HCT116 (cell line): Measurements from ENCODE around the gene IPCEF1. TPM values are rescaled to one million over a fixed set of nuclear protein-coding genes. Genes with fewer than 3 reads are reported as not detected.

Experiments
- ATAC-seq: fragments of 200-7000 bp; cut with Tn5 transposase; 2 replicates; pipeline ENCODE4 v1.9.1; 2020; ENCODE audit warnings: mild to moderate bottlenecking, moderate library complexity
- BruUV-seq: library from RNA; stranded (reverse); fragments of 400-500 nt; replicated peaks from 2 replicates; lab custom pipeline; 2021; lab: Mats Ljungman, UMichigan
- CTCF ChIA-PET: fragments of 300-600 bp; sonication (Branson Sonifier 250); formaldehyde crosslinking; loops from one replicate; lab custom pipeline; 2021; ENCODE audit warnings: antibody characterized with exemption; lab: Charles Lee
- POLR2A ChIA-PET: fragments of 300-600, 350-600 bp; sonication (Branson Sonifier 250); formaldehyde crosslinking; loops from one replicate; lab custom pipeline; 2021; ENCODE audit warnings: antibody characterized with exemption; lab: Charles Lee
- RAD21 ChIA-PET, 2 experiments: fragments of 300-600 bp; sonication (Branson Sonifier 250); formaldehyde crosslinking; loops; one replicate each; lab custom pipeline; 2023; ENCODE audit warnings: low total read pairs in 2 of 2; ENCODE audit not compliant: uncharacterized antibody in 2 of 2, unreplicated experiment in 2 of 2, low non-redundant PET in 1 of 2; lab: Charles Lee
- DNase-seq: peaks from one replicate; pipeline ENCODE4 v3.0.0-alpha.2; 2010; ENCODE audit warnings: low read depth, low spot score
- H2AFZ ChIP-seq: fragments of 200-600 bp; shearing (Covaris generic), sonication (generic); 2 replicates; pipeline ENCODE4 v1.6.1; 2017; ENCODE audit warnings: low read depth, mixed run types, mixed read lengths, antibody characterized with exemption, low read length; ENCODE audit not compliant: poor library complexity, severe bottlenecking
- H3K27ac ChIP-seq: 2 replicates; pipeline ENCODE4 v1.5.1; 2012; ENCODE audit warnings: low read depth, low read length
- H3K27me3 ChIP-seq: fragments of 200-600 bp; sonication (generic); 2 replicates; pipeline ENCODE4 v1.6.1; 2016; ENCODE audit warnings: mixed run types, low read length, mixed read lengths; ENCODE audit not compliant: insufficient read depth
- H3K36me3 ChIP-seq, 2 experiments: fragments of 200-500 bp in 1 of 2; fragments of 200-600 bp in 1 of 2; sonication (Bioruptor generic) in 1 of 2; sonication (generic) in 1 of 2; 2 replicates each; pipeline versions ENCODE4 v1.5.1 to v1.6.1; 2014 to 2016; ENCODE audit warnings: low read length in 2 of 2, inconsistent platforms in 1 of 2, mixed read lengths in 1 of 2, mixed run types in 1 of 2; ENCODE audit not compliant: insufficient read depth in 2 of 2, control insufficient read depth in 1 of 2
- H3K4me1 ChIP-seq, 2 experiments: fragments of 200-600 bp in 1 of 2; sonication (generic) in 1 of 2; 2 replicates each; pipeline versions ENCODE4 v1.5.1 to v1.6.1; 2012 to 2017; ENCODE audit warnings: low read length in 2 of 2, inconsistent platforms in 1 of 2, mild to moderate bottlenecking in 1 of 2, mixed read lengths in 1 of 2, mixed run types in 1 of 2, moderate library complexity in 1 of 2; ENCODE audit not compliant: insufficient read depth in 2 of 2, control insufficient read depth in 1 of 2
- H3K4me2 ChIP-seq: fragments of 200-600 bp; sonication (generic); 2 replicates; pipeline ENCODE4 v1.6.1; 2017; ENCODE audit warnings: mixed run types, low read length, mixed read lengths
- H3K4me3 ChIP-seq, 2 experiments: fragments of 200-600 bp in 1 of 2; sonication (generic) in 1 of 2; replicated peaks in 1 of 2; 2 replicates each; pipeline ENCODE4 v1.5.1; 2011 to 2016; ENCODE audit warnings: low read length in 2 of 2, control low read depth in 1 of 2, low read depth in 1 of 2, mild to moderate bottlenecking in 1 of 2, mixed read lengths in 1 of 2, mixed run types in 1 of 2
- H3K79me2 ChIP-seq: fragments of 200-600 bp; sonication (generic); 2 replicates; pipeline ENCODE4 v1.6.1; 2017; ENCODE audit warnings: mild to moderate bottlenecking, mixed run types, low read length, moderate library complexity, mixed read lengths; ENCODE audit not compliant: insufficient read depth
- H3K9ac ChIP-seq: fragments of 200-600 bp; sonication (generic); 2 replicates; pipeline ENCODE4 v1.6.1; 2016; ENCODE audit warnings: low read length, mixed read lengths
- H3K9me2 ChIP-seq: fragments of 200-600 bp; sonication (generic), shearing (Covaris generic); 2 replicates; pipeline ENCODE4 v1.6.1; 2017; ENCODE audit warnings: mixed run types, mild to moderate bottlenecking, moderate library complexity; ENCODE audit not compliant: insufficient read depth
- H3K9me3 ChIP-seq, 2 experiments: fragments of 200-500 bp in 1 of 2; fragments of 200-600 bp in 1 of 2; sonication (Bioruptor generic) in 1 of 2; sonication (generic) in 1 of 2; 2 replicates each; pipeline ENCODE4 v1.6.1; 2014 to 2017; ENCODE audit warnings: low read length in 2 of 2, mixed read lengths in 2 of 2, inconsistent platforms in 1 of 2, low read depth in 1 of 2, mild to moderate bottlenecking in 1 of 2, mixed run types in 1 of 2, moderate library complexity in 1 of 2; ENCODE audit not compliant: control insufficient read depth in 1 of 2, insufficient read depth in 1 of 2
- H4K20me1 ChIP-seq: fragments of 200-600 bp; sonication (generic), shearing (Covaris generic); 2 replicates; pipeline ENCODE4 v1.6.1; 2017; ENCODE audit warnings: mixed run types, mild to moderate bottlenecking, moderate library complexity; ENCODE audit not compliant: insufficient read depth
- CBX3 ChIP-seq: IDR thresholded peaks from 2 replicates; pipeline ENCODE4 v1.6.1; 2012; ENCODE audit warnings: low read depth
- CEBPB ChIP-seq: IDR thresholded peaks from 2 replicates; pipeline ENCODE4 v1.6.1; 2012; ENCODE audit warnings: low read depth
- EZH2phosphoT487 ChIP-seq: fragments of 200-600 bp; IDR thresholded peaks from 2 replicates; pipeline ENCODE4 v1.6.1; 2018; ENCODE audit warnings: antibody characterized with exemption, borderline replicate concordance
- MAX ChIP-seq: IDR thresholded peaks from 2 replicates; pipeline ENCODE4 v1.6.1; 2012
- SIN3A ChIP-seq: IDR thresholded peaks from 2 replicates; pipeline ENCODE4 v1.6.1; 2012; ENCODE audit warnings: low read depth
- TCF7L2 ChIP-seq: IDR thresholded peaks from 2 replicates; pipeline ENCODE4 v1.7.0; 2011; ENCODE audit warnings: borderline replicate concordance, inconsistent platforms; ENCODE audit not compliant: insufficient read depth, insufficient read length; ENCODE audit errors: extremely low read depth
- ZBTB33 ChIP-seq: IDR thresholded peaks from 2 replicates; pipeline ENCODE4 v1.6.1; 2011; ENCODE audit warnings: mild to moderate bottlenecking, low read length, moderate library complexity; ENCODE audit not compliant: insufficient replicate concordance; ENCODE audit errors: extremely low read depth
- ZNF274 ChIP-seq: fragments of 200-500 bp; sonication (Bioruptor generic); IDR thresholded peaks from 2 replicates; pipeline ENCODE4 v1.6.1; 2014; ENCODE audit warnings: mild to moderate bottlenecking, low read depth, low read length, inconsistent platforms
- intact Hi-C: fragments of 100-400 bp; cut with micrococcal nuclease; formaldehyde crosslinking; loops from 2 replicates; pipeline ENCODE4 v1.10.0; 2022
- total RNA-seq: library from RNA; stranded (reverse); gene quantifications from one replicate; pipeline ENCODE4 v1.2.1, GENCODE V29; 2021; ENCODE audit not compliant: unreplicated experiment
- TF ChIP-seq, protein P1 (sequence below): IDR thresholded peaks from 2 replicates; pipeline ENCODE4 v1.6.1; 2012

IPCEF1 gene
- total RNA-seq, 1 experiment from 2014 or later, result 0.32 TPM

GRCh38 chr6:154377726-154378125, 21.1 kb upstream of the IPCEF1 start:
- no peak overlapping the region for H2AFZ ChIP-seq
- no peak overlapping the region for H3K9ac ChIP-seq
- TF ChIP-seq CEBPB, result no peak
- TF ChIP-seq MAX, result no peak
- no peak for TF ChIP-seq ZBTB33
- TF ChIP-seq EZH2phosphoT487, result no peak
- TF ChIP-seq, protein P1, sequence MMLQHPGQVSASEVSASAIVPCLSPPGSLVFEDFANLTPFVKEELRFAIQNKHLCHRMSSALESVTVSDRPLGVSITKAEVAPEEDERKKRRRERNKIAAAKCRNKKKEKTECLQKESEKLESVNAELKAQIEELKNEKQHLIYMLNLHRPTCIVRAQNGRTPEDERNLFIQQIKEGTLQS, result no peak
- TF ChIP-seq SIN3A, result no peak
- no peak for TF ChIP-seq TCF7L2
- no peak for TF ChIP-seq CBX3
- TF ChIP-seq ZNF274, result no peak
- H3K79me2 ChIP-seq, result no peaks in the 10 kb centered on the region
- BruUV-seq, result no TSS peak
- H3K9me3 ChIP-seq, result no peaks in the 10 kb centered on the region
- ChIA-PET CTCF (no interaction called here), POLR2A (no interaction called here), RAD21 (no interaction called here)
- no peaks in the 10 kb centered on the region for H3K36me3 ChIP-seq
- no peaks in the 10 kb centered on the region for H3K4me1 ChIP-seq
- no peaks in the 10 kb centered on the region for H3K9me2 ChIP-seq
- H3K4me3 ChIP-seq, result no peak overlapping the region
- no peak for DNase-seq
- H3K27ac ChIP-seq, result no peak overlapping the region
- H3K4me2 ChIP-seq, result no peak overlapping the region
- H4K20me1 ChIP-seq, result no peaks in the 10 kb centered on the region
- H3K27me3 ChIP-seq, result no peaks in the 10 kb centered on the region
- intact Hi-C loops, result no loop called here
- ATAC-seq, result no peak
